NCI-H524 (cell line): ENCODE measurements around the gene ST3GAL3.

ENCODE experiments used
- DNase-seq, 2 experiments: peaks; one replicate each; lab custom pipeline; 2025; lab: John Stamatoyannopoulos, UW

The ST3GAL3 gene

GRCh38 chr1:43786201-43786958, 79.0 kb downstream of the ST3GAL3 start:
- no peak for DNase-seq

- DNase-seq: no peak
These were observed 79.6 kb downstream of the ST3GAL3 start for GRCh38 chr1:43786960-43787359.

DNA sequence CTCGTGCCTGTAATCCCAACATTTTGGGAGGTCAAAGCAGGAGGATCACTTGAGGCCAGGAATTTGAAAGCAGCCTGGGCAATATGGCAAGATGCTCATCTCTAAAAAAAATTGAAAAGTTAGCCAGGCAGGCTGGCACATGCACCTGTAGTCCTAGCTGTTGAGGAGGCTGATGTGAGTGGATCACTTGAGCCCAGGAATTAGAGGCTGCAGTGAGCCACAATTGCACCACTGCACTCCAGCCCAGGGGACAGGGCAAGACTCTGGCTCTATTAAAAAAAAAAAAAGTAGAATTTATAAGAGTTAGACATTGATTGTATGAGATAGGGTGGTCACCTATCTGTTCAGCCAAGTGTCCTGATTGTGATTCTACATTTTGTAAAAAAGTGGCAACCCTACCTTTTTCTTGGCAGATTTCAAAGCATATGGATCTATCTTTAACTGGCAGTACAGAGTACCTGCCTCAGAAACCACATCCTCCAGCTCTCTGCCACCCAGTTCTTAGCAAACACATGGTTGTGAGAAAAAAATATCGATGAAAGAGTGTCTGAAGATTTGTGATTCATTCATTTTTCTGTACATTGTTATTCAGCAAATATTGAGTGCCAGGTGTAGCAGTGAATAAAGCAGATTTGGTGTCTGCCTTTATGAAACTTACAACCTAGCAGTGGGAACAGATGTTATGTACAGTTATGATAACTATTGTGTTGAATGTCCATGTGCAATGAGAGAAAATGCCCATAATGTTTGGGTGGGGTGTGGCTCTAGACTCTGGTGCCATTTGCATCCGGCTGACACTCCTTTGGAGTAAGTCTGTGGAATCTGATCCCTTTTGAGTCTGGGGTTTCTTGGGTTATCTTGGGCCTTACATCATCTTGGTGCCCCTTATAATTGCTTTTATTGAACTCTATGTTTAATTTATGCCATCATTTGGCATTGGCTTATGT, 82.5 kb downstream of the ST3GAL3 start:
- DNase-seq: no peak

DNA sequence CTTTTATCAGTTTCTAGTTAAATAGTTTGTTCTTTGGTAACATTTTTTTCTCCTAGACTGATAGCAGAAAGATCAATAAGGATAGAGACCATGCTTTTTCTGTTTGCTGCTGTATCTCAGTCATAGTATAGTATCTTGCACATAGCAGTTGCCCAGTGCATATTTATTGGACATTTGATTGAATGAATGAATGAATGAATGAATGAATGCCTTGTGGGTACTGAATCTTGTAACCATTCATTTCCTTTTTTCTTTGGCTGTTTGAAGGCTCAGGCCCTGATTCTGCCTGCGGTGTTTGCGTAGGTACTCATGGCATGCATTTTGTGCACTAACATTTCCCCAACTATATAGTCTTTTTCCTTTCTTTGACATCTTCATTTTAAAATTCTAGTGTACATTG, 83.9 kb downstream of the ST3GAL3 start:
- no peak for DNase-seq

DNA sequence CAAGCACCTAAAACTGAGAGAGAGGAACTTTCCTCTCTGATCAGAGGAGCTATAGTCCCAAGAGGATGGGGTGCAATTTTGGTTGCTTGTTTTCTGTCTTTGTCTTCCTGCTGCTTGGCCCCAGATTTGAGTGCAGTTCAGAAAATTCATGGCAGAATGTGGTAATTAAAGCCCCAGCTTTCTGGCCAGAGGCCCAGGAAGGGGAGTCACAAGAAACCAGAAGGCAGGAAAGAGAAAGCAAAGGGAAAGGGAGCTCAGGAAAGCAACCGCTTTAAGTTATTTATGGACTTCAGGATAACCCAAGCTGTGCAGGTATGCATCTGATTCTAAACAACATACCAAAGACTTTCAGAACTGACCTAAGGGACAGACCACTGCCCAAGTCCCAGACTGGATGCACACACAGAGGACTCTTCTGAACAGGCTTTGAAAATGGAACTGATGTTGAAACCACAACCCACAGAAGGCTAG, 88.8 kb downstream of the ST3GAL3 start:
- DNase-seq: no peak

DNA sequence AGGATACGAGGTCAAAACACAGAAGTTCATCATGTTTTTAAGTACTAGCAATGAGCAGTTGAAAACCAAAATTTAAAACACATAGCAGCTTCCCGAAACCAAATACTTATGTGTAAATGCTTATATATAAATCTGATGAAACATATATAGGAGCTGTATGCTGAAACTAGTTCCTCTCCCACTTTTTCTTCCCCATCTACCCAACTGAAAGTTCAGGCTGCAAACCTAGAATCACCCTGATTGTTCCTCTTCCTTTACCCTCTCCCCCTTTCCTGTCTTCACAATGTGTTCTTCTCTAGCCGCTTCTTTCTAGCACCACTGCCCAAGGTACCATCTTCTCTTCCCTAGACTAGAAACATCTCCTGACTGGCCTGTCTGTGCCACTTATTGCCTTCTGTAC, 90.6 kb downstream of the ST3GAL3 start:
- DNase-seq: no peak

DNA sequence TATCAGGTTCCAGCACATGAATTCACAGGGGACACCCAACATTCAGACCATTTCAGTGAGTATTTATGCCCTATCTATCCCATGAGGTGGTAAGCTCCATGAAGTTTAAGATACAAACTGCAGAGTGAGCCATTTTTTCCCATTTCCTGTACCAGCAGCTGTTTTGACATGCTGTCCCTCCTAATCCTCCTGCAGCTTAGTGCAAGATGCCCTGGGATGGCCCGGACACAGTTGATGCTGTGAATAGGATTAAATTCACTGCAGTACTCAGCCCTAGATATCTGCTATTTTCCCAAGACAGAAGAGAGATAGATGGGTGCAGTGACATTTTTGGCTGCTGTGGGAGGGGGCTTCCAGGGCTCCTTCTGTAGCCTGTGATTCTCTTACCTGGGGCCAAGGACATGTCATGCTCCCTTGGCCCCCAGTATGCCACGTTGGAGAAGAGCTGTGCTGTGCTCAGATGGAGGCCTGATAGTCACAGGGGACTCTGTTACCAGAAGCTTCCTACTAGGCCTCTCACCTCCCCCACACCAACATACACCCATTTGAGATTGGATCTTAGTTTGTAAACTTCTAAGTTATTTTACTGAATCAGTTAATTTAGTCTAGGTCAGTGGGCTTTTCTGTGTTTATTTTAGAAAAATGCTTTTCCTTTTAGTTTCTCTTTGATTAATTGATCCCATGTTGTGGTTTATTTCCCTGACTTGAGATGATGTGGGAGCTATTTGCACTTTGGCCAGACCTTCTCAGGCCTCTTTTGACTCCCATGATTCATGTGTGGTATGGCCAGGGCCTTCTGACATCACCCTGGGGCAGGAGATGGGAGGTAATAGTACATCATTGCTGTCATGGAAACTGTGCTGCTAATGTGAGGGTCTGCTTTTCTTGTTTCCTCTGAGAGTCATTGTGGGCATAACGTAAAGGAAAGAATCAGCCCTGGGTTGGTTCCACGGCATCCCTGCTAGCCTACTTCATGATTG, 92.6 kb downstream of the ST3GAL3 start:
- DNase-seq: peak; percentile 33 to 76

DNA sequence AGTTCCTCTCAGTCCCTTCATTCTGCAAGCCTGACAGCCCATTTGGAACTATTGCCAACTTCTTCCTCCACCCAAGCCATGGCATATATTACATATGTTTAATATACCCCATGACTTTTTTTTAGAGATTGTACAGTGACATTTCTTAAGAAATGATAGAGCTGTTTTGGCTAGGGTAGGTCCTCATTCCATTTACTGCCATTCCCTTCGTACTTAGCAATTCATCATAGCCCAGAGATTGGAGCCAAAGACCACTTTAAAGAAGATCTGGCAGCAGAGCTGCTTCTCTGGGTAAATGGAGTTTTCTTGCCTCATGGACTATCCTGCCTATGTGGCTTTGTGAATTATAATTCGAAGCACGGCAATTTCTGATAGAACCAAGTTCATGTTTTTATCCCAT, 93.4 kb downstream of the ST3GAL3 start:
- no peak for DNase-seq

DNA sequence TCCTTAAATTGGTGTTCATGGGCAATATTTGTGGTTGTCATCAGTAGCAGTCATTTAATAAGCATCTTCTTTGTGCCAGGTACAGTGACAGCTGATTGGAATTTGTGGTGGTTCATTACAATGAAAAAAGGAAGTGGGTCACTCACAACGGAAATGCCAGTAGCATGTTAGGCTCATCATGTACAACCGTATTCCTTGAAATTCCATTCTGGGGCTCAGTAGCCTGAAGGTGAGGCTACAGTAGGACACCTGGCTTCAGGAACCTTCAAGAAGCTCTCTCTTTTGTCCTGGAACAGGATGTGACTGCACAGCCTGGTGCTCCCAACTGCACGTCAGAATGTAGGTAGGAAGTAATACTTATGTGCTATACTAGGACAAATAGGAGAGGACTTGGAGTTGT, 93.9 kb downstream of the ST3GAL3 start:
- DNase-seq: no peak

DNA sequence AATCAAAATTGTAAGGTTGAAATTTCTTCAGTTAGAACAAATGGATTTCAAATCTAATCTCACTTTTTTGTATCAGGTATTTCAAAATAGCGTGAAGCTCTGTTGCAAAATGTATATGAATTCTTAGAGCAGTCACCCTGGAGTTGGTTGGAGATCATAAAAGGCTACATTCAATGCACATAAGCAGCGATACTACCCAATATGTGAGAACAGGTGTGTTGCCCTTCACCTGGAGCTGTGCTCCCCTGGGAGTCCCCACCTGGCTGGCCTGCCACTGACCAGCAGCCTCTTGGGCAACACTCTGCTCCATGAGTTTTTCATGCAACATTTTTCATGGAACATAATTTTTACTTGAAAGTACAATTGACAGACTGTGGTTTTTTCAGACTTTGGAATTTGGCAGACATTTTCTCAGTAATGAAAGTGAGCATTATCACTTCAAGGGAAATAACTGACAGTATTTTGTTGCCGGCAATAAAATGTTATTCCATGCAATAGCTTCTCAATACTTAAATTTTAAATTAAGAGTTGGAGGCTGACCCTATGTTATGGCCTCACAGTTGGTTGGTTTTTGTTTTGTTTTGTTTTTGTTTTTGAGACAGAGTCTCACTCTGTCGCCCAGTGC, 95.1 kb downstream of the ST3GAL3 start:
- no peak for DNase-seq

DNA sequence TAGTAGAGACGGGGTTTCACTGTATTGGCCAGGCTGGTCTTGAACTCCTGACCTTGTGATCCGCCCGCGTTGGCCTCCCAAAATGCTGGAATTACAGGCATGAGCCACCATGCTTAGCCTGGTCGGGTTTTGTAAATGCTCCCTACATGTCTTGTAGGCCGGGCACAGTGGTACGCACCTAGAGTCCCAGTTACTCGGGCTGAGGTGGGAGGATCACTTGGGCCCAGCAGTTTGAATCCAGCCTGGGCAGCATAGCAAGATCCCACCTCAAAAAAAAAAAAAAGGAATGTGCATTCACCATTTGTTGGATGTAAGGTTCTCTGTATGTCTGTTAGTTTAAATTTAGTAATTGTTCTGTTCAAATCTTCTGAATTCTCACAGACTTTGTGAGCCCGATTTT, 95.8 kb downstream of the ST3GAL3 start:
- no peak for DNase-seq

- DNase-seq: no peak
These were observed 96.3 kb downstream of the ST3GAL3 start for GRCh38 chr1:43803646-43804045.

DNA sequence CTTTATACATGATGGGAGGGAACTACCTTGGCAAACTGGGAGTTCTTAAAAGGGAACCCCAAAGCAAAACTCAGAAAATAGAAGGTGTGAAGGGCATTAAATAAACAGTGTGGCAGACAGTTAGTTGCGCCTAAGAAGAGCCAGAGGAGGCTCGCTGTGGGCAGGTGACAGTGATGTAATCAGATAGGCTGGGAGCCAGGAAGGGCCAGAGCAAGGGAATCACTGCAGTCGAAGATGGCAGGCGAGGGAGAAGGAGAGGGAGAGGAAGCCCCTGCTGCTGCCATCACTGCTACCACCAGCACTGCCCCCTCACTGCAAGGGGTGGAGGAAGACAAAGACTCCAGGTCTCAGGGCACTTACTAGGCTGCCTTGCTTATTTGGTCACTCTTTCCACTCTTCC, 97.2 kb downstream of the ST3GAL3 start:
- no peak for DNase-seq

GRCh38 chr1:43805340-43805739, 98.0 kb downstream of the ST3GAL3 start:
- no peak for DNase-seq

DNA sequence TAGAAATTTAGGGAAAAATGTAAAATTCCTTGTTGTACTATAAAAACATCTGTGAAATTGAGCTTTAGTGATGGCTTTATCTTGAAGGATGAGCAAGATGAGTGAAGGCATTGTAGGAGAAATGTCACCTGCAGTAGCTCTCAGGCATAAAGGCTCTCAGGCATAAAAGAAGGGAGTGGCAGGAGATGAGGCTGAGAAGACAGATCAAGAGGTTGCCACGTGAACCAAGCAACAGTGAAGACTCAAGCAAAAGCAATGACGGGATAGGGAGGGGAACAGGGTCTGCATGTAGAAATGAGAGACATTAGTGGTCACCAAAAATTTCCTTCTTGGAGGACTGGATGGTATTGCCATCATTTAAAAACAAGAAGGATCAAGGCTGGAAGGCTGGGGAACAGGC, 98.8 kb downstream of the ST3GAL3 start:
- DNase-seq: no peak

DNA sequence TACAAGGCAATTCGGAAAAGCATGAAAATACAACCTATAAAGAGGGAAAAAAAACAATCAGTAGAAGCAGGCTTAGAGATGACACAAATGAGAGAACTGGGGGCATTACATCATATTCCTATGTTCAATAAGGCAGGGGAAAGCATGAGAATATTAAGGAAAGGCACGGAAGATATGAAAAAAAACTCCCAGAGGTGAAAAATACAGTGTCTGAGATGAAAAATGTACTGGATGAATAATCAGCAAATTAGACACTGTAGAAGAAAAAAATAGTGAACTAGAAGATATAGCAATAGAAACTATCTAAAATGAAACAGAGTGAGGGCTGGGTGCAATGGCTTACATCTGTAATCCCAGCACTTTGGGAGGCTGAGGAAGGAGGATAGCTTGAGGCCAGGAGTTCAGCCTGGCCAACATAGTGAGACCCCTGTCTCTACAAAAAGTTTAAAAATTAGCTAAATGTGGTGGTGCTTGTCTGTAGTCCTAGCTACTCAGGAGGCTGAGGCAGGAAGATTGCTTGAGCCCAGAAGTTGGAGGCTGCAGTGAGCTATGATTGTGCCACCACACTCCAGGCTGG, 101.8 kb downstream of the ST3GAL3 start:
- no peak for DNase-seq

DNA sequence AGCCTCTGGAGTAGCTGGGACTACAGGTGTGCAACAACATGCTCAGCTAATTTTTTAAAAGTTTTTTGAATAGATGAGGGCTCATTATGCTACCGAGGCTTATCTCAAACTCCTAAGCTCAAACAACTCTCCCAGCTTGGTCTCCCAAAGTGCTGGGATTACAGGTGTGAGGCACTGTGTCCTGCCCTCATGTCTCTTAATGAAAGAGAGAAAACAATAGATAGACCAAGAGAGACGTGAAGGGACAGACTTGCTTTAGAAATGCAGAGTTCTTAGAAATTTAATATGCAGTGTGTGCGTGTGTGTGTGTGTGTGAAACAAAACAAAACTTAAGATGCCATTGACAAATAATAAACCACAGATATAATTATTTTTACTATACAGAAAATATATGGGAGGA, 105.2 kb downstream of the ST3GAL3 start:
- no peak for DNase-seq

GRCh38 chr1:43814401-43814800, 107.1 kb downstream of the ST3GAL3 start:
- no peak for DNase-seq

DNA sequence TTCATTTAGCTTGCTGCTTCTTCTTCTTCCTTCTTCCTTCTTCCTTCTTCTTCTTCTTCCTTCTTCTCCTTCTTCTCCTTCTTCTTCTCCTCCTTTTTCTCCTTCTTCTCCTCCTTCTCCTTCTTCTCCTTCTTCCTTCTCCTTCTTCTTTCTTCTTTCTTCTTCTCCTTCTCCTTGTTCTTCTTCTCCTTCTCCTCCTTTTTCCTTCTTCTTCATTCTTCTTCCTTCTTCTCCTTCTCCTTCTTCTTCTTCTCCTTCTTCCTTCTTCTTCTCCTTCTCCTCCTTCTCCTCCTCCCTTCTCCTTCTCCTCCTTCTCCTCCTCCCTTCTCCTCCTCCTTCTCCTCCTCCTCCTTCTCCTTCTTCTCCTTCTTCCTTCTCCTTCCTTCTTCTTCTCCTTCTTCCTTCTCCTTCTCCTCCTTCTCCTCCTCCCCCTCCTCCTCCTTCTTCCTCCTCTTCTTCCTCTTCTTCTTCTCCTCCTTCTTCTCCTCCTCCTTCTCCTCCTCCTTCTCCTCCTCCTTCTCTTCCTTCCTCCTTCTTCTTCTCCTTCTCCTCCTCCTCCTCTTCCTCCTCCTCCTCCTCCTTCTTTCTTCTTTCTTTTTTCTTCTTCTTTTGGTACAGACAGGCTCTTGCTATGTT, 110.1 kb downstream of the ST3GAL3 start:
- no peak for DNase-seq

DNA sequence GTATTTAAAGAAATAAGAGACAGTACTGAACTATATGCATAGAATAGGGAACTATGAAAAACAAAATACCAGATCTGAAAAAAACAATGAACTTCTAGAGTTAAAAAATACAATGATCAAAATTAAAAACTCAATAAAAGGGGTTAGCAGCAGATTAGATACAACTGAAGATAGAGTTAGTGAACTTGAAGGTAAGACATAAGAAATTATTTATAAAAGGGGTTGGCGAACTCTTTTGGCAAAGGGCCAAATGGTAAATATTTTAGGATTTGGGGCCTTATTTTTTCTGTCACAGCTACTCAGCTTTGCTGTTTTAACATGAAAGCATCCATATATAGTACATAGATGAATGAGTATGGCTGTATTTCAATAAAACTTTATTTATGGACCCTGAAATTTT, 111.4 kb downstream of the ST3GAL3 start:
- DNase-seq: no peak

DNA sequence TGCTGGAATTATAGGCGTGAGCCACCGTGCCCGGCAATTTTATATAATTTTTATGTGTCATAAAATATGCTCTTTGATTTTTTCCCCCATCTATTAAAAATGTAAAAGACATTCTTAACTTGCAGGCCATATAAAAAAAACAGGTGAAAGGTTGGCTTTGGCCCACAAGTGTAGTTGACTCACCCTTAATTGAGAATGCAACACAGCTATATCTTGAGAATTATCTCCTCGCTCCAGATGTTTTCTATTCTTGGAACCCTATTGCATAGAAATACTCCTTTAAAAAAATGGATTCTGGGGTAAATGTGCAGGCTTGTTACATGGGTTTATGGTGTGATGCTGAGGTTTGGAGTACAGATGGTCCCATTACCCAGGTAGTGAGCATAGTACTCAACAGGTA, 112.0 kb downstream of the ST3GAL3 start:
- DNase-seq: no peak
